ENCODE measurements around the gene SUB1.
"Not testable (repeated sequence)": the region's sequence is repeated elsewhere in the genome, so short reads cannot be mapped to it uniquely, and the experiment has no call there.

DNA sequence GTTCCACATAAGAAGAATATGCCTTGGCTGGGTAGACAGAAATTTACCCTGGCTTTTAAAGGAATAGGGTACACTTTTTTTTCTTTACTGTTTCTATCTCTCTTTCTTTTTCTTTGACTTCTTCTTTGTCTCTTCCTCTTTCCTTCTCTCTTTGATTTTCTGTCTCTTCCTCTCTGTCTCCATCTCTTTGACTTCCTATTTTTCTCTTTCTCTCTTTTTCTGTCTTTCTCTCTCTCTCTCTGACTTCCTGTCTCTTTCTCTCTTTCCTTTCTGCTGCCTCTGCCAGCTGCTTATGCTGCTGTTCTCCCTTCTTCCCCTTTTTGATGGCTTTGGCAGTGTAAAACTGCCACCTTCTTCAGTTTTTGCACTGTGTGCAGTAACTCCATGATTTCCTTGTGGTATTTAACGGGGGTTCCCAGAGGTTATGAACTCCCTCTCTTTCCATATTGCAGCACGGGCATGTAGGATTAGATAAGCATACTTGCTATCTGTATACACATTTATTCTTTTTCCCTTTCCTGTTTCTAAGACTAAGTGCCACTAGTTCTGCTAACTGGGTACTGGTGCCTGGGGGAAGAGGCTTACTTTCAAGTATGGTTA lies 31.1 kb upstream of the SUB1 start:
- TF ChIP-seq TAF1 (IDR thresholded peaks at IDR 0.05; ENCODE audit: borderline replicate concordance, low read depth, low read length); EZH2phosphoT487 (IDR thresholded peaks at IDR 0.05; ENCODE audit: borderline replicate concordance, low read depth); EP300 (IDR thresholded peaks at IDR 0.05; ENCODE audit: borderline replicate concordance in 1 of 2, low read depth in 1 of 2, low read length in 1 of 2); POLR2AphosphoS5 (IDR thresholded peaks at IDR 0.05; ENCODE audit: low read depth, low read length); NFIC (IDR thresholded peaks at IDR 0.05; ENCODE audit: borderline replicate concordance); SMC3 (IDR thresholded peaks at IDR 0.05; ENCODE audit: low read depth, low read length); RAD21 (IDR thresholded peaks at IDR 0.05; ENCODE audit: low read length); TEAD4 (IDR thresholded peaks at IDR 0.05; ENCODE audit: borderline replicate concordance, insufficient read depth); YY1 (IDR thresholded peaks at IDR 0.05; ENCODE audit: low read depth): not testable (repeated sequence)
- TF ChIP-seq, protein P1, sequence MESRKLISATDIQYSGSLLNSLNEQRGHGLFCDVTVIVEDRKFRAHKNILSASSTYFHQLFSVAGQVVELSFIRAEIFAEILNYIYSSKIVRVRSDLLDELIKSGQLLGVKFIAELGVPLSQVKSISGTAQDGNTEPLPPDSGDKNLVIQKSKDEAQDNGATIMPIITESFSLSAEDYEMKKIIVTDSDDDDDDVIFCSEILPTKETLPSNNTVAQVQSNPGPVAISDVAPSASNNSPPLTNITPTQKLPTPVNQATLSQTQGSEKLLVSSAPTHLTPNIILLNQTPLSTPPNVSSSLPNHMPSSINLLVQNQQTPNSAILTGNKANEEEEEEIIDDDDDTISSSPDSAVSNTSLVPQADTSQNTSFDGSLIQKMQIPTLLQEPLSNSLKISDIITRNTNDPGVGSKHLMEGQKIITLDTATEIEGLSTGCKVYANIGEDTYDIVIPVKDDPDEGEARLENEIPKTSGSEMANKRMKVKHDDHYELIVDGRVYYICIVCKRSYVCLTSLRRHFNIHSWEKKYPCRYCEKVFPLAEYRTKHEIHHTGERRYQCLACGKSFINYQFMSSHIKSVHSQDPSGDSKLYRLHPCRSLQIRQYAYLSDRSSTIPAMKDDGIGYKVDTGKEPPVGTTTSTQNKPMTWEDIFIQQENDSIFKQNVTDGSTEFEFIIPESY (IDR thresholded peaks at IDR 0.05; ENCODE audit: borderline replicate concordance, low read depth), result not testable (repeated sequence)
- TF ChIP-seq, protein P2, sequence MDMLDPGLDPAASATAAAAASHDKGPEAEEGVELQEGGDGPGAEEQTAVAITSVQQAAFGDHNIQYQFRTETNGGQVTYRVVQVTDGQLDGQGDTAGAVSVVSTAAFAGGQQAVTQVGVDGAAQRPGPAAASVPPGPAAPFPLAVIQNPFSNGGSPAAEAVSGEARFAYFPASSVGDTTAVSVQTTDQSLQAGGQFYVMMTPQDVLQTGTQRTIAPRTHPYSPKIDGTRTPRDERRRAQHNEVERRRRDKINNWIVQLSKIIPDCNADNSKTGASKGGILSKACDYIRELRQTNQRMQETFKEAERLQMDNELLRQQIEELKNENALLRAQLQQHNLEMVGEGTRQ (IDR thresholded peaks at IDR 0.05; ENCODE audit: borderline replicate concordance, low read depth, low read length), result not testable (repeated sequence)
- TF ChIP-seq, protein P3, sequence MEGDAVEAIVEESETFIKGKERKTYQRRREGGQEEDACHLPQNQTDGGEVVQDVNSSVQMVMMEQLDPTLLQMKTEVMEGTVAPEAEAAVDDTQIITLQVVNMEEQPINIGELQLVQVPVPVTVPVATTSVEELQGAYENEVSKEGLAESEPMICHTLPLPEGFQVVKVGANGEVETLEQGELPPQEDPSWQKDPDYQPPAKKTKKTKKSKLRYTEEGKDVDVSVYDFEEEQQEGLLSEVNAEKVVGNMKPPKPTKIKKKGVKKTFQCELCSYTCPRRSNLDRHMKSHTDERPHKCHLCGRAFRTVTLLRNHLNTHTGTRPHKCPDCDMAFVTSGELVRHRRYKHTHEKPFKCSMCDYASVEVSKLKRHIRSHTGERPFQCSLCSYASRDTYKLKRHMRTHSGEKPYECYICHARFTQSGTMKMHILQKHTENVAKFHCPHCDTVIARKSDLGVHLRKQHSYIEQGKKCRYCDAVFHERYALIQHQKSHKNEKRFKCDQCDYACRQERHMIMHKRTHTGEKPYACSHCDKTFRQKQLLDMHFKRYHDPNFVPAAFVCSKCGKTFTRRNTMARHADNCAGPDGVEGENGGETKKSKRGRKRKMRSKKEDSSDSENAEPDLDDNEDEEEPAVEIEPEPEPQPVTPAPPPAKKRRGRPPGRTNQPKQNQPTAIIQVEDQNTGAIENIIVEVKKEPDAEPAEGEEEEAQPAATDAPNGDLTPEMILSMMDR (IDR thresholded peaks at IDR 0.05), result not testable (repeated sequence)
- TF ChIP-seq, protein P4, sequence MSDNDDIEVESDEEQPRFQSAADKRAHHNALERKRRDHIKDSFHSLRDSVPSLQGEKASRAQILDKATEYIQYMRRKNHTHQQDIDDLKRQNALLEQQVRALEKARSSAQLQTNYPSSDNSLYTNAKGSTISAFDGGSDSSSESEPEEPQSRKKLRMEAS (IDR thresholded peaks at IDR 0.05; ENCODE audit: low read depth), result not testable (repeated sequence)
- TF ChIP-seq, protein P5, sequence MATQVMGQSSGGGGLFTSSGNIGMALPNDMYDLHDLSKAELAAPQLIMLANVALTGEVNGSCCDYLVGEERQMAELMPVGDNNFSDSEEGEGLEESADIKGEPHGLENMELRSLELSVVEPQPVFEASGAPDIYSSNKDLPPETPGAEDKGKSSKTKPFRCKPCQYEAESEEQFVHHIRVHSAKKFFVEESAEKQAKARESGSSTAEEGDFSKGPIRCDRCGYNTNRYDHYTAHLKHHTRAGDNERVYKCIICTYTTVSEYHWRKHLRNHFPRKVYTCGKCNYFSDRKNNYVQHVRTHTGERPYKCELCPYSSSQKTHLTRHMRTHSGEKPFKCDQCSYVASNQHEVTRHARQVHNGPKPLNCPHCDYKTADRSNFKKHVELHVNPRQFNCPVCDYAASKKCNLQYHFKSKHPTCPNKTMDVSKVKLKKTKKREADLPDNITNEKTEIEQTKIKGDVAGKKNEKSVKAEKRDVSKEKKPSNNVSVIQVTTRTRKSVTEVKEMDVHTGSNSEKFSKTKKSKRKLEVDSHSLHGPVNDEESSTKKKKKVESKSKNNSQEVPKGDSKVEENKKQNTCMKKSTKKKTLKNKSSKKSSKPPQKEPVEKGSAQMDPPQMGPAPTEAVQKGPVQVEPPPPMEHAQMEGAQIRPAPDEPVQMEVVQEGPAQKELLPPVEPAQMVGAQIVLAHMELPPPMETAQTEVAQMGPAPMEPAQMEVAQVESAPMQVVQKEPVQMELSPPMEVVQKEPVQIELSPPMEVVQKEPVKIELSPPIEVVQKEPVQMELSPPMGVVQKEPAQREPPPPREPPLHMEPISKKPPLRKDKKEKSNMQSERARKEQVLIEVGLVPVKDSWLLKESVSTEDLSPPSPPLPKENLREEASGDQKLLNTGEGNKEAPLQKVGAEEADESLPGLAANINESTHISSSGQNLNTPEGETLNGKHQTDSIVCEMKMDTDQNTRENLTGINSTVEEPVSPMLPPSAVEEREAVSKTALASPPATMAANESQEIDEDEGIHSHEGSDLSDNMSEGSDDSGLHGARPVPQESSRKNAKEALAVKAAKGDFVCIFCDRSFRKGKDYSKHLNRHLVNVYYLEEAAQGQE (IDR thresholded peaks at IDR 0.05; ENCODE audit: low read depth, low read length), result not testable (repeated sequence)
